ENCODE measurements around the gene CRTAP. TPM values are rescaled to one million over a fixed set of nuclear protein-coding genes. Genes with fewer than 3 reads are reported as not detected.

The CRTAP gene
- total and polyA plus RNA-seq, 7 donors = 25.7 to 509 (median 245) TPM

DNA sequence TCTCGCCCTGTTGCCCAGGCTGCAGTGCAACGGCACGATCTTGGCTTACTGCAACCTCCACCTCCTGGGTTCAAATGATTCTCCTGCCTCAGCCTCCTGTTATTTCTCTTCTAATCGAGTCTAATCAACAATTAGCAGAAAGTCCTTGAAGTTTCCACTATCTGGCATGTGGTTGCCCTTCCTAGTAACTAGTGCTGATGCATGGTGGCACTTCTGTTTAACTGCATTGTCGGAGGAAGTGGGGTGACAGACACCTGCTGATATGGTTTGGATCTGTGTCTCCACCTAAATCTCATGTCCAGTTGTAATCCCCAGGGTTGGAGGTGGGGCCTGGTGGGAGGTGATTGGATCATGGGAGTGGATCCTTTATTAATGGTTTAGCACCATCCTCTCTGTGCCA is 9.2 kb downstream of the CRTAP start:
- no peak overlapping the region for H3K27ac ChIP-seq
- DNase-seq = no peak
- H3K27me3 ChIP-seq = no peaks in the 10 kb centered on the region
- intact Hi-C loops (cut with DNase I) = no loop called here
- TF ChIP-seq EP300 (IDR thresholded peaks at IDR 0.05) = no peak
- TF ChIP-seq POLR2A (IDR thresholded peaks at IDR 0.05) = no peak
- TF ChIP-seq, protein P1, sequence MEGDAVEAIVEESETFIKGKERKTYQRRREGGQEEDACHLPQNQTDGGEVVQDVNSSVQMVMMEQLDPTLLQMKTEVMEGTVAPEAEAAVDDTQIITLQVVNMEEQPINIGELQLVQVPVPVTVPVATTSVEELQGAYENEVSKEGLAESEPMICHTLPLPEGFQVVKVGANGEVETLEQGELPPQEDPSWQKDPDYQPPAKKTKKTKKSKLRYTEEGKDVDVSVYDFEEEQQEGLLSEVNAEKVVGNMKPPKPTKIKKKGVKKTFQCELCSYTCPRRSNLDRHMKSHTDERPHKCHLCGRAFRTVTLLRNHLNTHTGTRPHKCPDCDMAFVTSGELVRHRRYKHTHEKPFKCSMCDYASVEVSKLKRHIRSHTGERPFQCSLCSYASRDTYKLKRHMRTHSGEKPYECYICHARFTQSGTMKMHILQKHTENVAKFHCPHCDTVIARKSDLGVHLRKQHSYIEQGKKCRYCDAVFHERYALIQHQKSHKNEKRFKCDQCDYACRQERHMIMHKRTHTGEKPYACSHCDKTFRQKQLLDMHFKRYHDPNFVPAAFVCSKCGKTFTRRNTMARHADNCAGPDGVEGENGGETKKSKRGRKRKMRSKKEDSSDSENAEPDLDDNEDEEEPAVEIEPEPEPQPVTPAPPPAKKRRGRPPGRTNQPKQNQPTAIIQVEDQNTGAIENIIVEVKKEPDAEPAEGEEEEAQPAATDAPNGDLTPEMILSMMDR (IDR thresholded peaks at IDR 0.05) = no peak
- no peak for TF ChIP-seq POLR2AphosphoS5 (IDR thresholded peaks at IDR 0.05)
- 94 to 95% methylated on average over 5 of the region's 5 CpGs for WGBS, 2 donors
- peaks cover 4 to 85% (median 21%) of the 10 kb centered on the region in 4 donors for H3K36me3 ChIP-seq
- H3K9me3 ChIP-seq = no peaks in the 10 kb centered on the region
- no peak overlapping the region for H3K4me3 ChIP-seq
- peaks cover 0 to 9% (median 4%) of the 10 kb centered on the region in 4 donors for H3K4me1 ChIP-seq

DNA sequence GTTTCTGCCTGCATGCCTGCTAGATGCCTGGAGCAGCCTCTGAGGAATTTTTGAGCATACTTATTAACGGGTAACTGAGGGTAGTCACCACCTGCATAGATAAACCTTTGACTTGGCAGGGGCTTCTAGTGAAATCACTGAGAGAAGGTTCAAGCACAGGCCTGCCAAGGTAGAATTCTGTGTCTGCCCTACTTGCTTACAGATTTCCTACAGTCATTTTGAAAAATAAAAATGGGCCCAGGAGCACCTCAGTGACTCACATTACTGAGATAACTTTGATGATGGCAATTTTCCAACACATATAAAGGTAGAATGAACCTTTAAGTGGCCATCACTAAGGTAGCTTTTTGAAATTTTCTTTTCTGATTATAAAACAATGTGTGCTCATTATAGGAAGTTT is 10.8 kb downstream of the CRTAP start:
- Histone ChIP-seq H3K4me3 (no peak overlapping the region), H3K27ac (no peak overlapping the region), H3K9me3 (no peaks in the 10 kb centered on the region), H3K36me3 (peaks cover 4 to 88% (median 21%) of the 10 kb centered on the region in 4 donors), H3K27me3 (no peaks in the 10 kb centered on the region), H3K4me1 (no peaks in the 10 kb centered on the region)
- TF ChIP-seq, protein P1 (IDR thresholded peaks at IDR 0.05) = no peak
- TF ChIP-seq POLR2A (IDR thresholded peaks at IDR 0.05) = no peak
- no peak for TF ChIP-seq POLR2AphosphoS5 (IDR thresholded peaks at IDR 0.05)
- no peak for TF ChIP-seq EP300 (IDR thresholded peaks at IDR 0.05)
- DNase-seq = no peak
- intact Hi-C loops (cut with DNase I) = no loop called here
- 87 to 89% methylated on average over 1 of the region's 1 CpG for WGBS, 2 donors

GRCh38 chr3:33125840-33126239 is 12.0 kb downstream of the CRTAP start:
- Histone ChIP-seq H3K4me3 (no peak overlapping the region), H3K4me1 (no peaks in the 10 kb centered on the region), H3K27me3 (no peaks in the 10 kb centered on the region), H3K27ac (no peak overlapping the region), H3K36me3 (peaks cover 12 to 91% (median 26%) of the 10 kb centered on the region in 4 donors), H3K9me3 (no peaks in the 10 kb centered on the region)
- no peak for DNase-seq
- TF ChIP-seq EP300 (IDR thresholded peaks at IDR 0.05) (no peak), POLR2AphosphoS5 (IDR thresholded peaks at IDR 0.05) (no peak), POLR2A (IDR thresholded peaks at IDR 0.05) (no peak)
- TF ChIP-seq, protein P1 (IDR thresholded peaks at IDR 0.05) = no peak
- intact Hi-C loops (cut with DNase I) = no loop called here
- 87 to 93% methylated on average over 3 of the region's 3 CpGs for WGBS, 2 donors

- intact Hi-C loops (cut with DNase I) = no loop called here
- Histone ChIP-seq H3K36me3 (peaks cover 11 to 92% (median 37%) of the 10 kb centered on the region in 4 donors), H3K27ac (no peak overlapping the region), H3K27me3 (no peaks in the 10 kb centered on the region), H3K4me1 (no peaks in the 10 kb centered on the region), H3K9me3 (no peaks in the 10 kb centered on the region), H3K4me3 (no peak overlapping the region)
- TF ChIP-seq EP300 (IDR thresholded peaks at IDR 0.05) (no peak), POLR2AphosphoS5 (IDR thresholded peaks at IDR 0.05) (no peak), POLR2A (IDR thresholded peaks at IDR 0.05) (no peak)
- TF ChIP-seq, protein P1 (IDR thresholded peaks at IDR 0.05) = no peak
- 69 to 74% methylated on average over 1 of the region's 1 CpG for WGBS, 2 donors
- no peak for DNase-seq
Measured at GRCh38 chr3:33128706-33129105, 14.9 kb downstream of the CRTAP start.

GRCh38 chr3:33130144-33130543 is 16.3 kb downstream of the CRTAP start:
- Histone ChIP-seq H3K27ac (no peak overlapping the region), H3K9me3 (no peaks in the 10 kb centered on the region), H3K27me3 (no peaks in the 10 kb centered on the region), H3K36me3 (peaks cover 11 to 92% (median 42%) of the 10 kb centered on the region in 4 donors), H3K4me3 (no peak overlapping the region), H3K4me1 (no peaks in the 10 kb centered on the region)
- 51 to 86% methylated on average over 2 of the region's 2 CpGs for WGBS, 2 donors
- no peak for TF ChIP-seq POLR2AphosphoS5 (IDR thresholded peaks at IDR 0.05)
- TF ChIP-seq, protein P1 (IDR thresholded peaks at IDR 0.05) = no peak
- no peak for TF ChIP-seq EP300 (IDR thresholded peaks at IDR 0.05)
- TF ChIP-seq POLR2A (IDR thresholded peaks at IDR 0.05) = no peak
- no peak for DNase-seq
- intact Hi-C loops (cut with DNase I) = no loop called here

All from sigmoid colon (tissue), 7 donors.